Occipital lobe (tissue), 2 donors: ENCODE measurements around the gene FHIT. TPM values are rescaled to one million over a fixed set of nuclear protein-coding genes. Genes with fewer than 3 reads are reported as not detected.
"Not testable (repeated sequence)": the region's sequence is repeated elsewhere in the genome, so short reads cannot be mapped to it uniquely, and the experiment has no call there.

ENCODE experiments used
- DNase-seq: peaks from one replicate; lab custom pipeline; 2025; lab: John Stamatoyannopoulos, UW
- total RNA-seq: library from RNA; depleted of rRNA; stranded (reverse); fragments of >200 nt; gene quantifications from one replicate; pipeline ENCODE4 v1.2.3, GENCODE V29; 2014

The FHIT gene
- total RNA-seq, 1 donor from 2014 or later: 3.6 TPM

GRCh38 chr3:60932170-60932569 is 319.1 kb downstream of the FHIT start:
- no peak for DNase-seq

- no peak for DNase-seq
Measured at GRCh38 chr3:60931452-60931851, 319.8 kb downstream of the FHIT start.

GRCh38 chr3:60920519-60920918 is 330.7 kb downstream of the FHIT start:
- no peak for DNase-seq

GRCh38 chr3:60919296-60919695 is 332.0 kb downstream of the FHIT start:
- no peak for DNase-seq

GRCh38 chr3:60917141-60917540 is 334.1 kb downstream of the FHIT start:
- DNase-seq: no peak

GRCh38 chr3:60916546-60916945 is 334.7 kb downstream of the FHIT start:
- DNase-seq: no peak

- DNase-seq: no peak
Measured at GRCh38 chr3:60913474-60913873, 337.8 kb downstream of the FHIT start.

GRCh38 chr3:60912876-60913275 is 338.4 kb downstream of the FHIT start:
- DNase-seq: no peak

GRCh38 chr3:60912142-60912541 is 339.1 kb downstream of the FHIT start:
- DNase-seq: no peak

- no peak for DNase-seq
Measured at GRCh38 chr3:60909526-60909925, 341.7 kb downstream of the FHIT start.

- DNase-seq: no peak
Measured at GRCh38 chr3:60906283-60906682, 345.0 kb downstream of the FHIT start.

GRCh38 chr3:60898321-60898720 is 352.9 kb downstream of the FHIT start:
- no peak for DNase-seq

GRCh38 chr3:60893946-60894345 is 357.3 kb downstream of the FHIT start:
- no peak for DNase-seq

GRCh38 chr3:60890226-60890625 is 361.0 kb downstream of the FHIT start:
- no peak for DNase-seq

- DNase-seq: not testable (repeated sequence)
Measured at GRCh38 chr3:60888952-60889351, 362.3 kb downstream of the FHIT start.

- DNase-seq: no peak
Measured at GRCh38 chr3:60887574-60887973, 363.7 kb downstream of the FHIT start.

- DNase-seq: no peak
Measured at GRCh38 chr3:60886518-60886917, 364.7 kb downstream of the FHIT start.

- no peak for DNase-seq
Measured at GRCh38 chr3:60884005-60884404, 367.2 kb downstream of the FHIT start.

- DNase-seq: no peak
Measured at GRCh38 chr3:60877188-60877587, 374.1 kb downstream of the FHIT start.

GRCh38 chr3:60870396-60870795 is 380.9 kb downstream of the FHIT start:
- no peak for DNase-seq

- no peak for DNase-seq
Measured at GRCh38 chr3:60867200-60867599, 384.1 kb downstream of the FHIT start.

- DNase-seq: no peak
Measured at GRCh38 chr3:60856257-60857046, 394.8 kb downstream of the FHIT start.

- no peak for DNase-seq
Measured at GRCh38 chr3:60855250-60855649, 396.0 kb downstream of the FHIT start.

- no peak for DNase-seq
Measured at GRCh38 chr3:60854791-60855190, 396.5 kb downstream of the FHIT start.
